Astrocyte (in vitro differentiated cells and primary cell): ENCODE measurements around the gene SEC22A. TPM values are rescaled to one million over a fixed set of nuclear protein-coding genes. Genes with fewer than 3 reads are reported as not detected.

ENCODE experiments used
- DNase-seq: peaks from one replicate; pipeline ENCODE4 v3.0.0-alpha.2; 2010; ENCODE audit warnings: low read depth
- FAIRE-seq: peaks from 2 replicates; lab custom pipeline; 2011; peaks lifted over from hg19 to GRCh38; lab: Jason Lieb, UNC
- H2AFZ ChIP-seq: 2 replicates; pipeline ENCODE4 v1.6.0; 2012; ENCODE audit warnings: low read depth, low read length, inconsistent platforms
- H3K27ac ChIP-seq: 2 replicates; pipeline ENCODE4 v1.5.1; 2011; ENCODE audit warnings: low read depth, low read length, inconsistent platforms
- H3K27me3 ChIP-seq: 2 replicates; pipeline ENCODE4 v1.6.0; 2011; ENCODE audit warnings: low read length, inconsistent platforms; ENCODE audit not compliant: insufficient read depth
- H3K36me3 ChIP-seq: 2 replicates; pipeline ENCODE4 v1.5.1; 2011; ENCODE audit warnings: low read length, inconsistent platforms; ENCODE audit not compliant: insufficient read depth
- H3K4me1 ChIP-seq: 2 replicates; pipeline ENCODE4 v1.5.1; 2011; ENCODE audit warnings: low read length, inconsistent platforms; ENCODE audit not compliant: insufficient read depth
- H3K4me2 ChIP-seq: 2 replicates; pipeline ENCODE4 v1.6.0; 2012; ENCODE audit warnings: low read length, inconsistent platforms
- H3K4me3 ChIP-seq: 2 replicates; pipeline ENCODE4 v1.5.1; 2011; ENCODE audit warnings: low read depth, mild to moderate bottlenecking, low read length, inconsistent platforms; ENCODE audit not compliant: insufficient read depth
- H3K79me2 ChIP-seq: 2 replicates; pipeline ENCODE4 v1.6.0; 2012; ENCODE audit warnings: mild to moderate bottlenecking, low read length, inconsistent platforms; ENCODE audit not compliant: insufficient read depth
- H3K9ac ChIP-seq: 2 replicates; pipeline ENCODE4 v1.6.0; 2012; ENCODE audit warnings: mild to moderate bottlenecking, low read length, inconsistent platforms
- H3K9me3 ChIP-seq: 2 replicates; pipeline ENCODE4 v1.5.1; 2012; ENCODE audit warnings: low read depth, mild to moderate bottlenecking, low read length, inconsistent platforms; ENCODE audit not compliant: insufficient read depth
- H4K20me1 ChIP-seq: 2 replicates; pipeline ENCODE4 v1.6.0; 2012; ENCODE audit warnings: low read length, inconsistent platforms; ENCODE audit not compliant: insufficient read depth
- H3K27ac Mint-ChIP-seq: one replicate; pipeline ENCODE4 v1.8.0; 2021; ENCODE audit warnings: mild to moderate bottlenecking, mixed read lengths; ENCODE audit not compliant: unreplicated experiment
- H3K27me3 Mint-ChIP-seq: one replicate; pipeline ENCODE4 v1.8.0; 2021; ENCODE audit warnings: low read depth, mixed read lengths; ENCODE audit not compliant: unreplicated experiment
- H3K36me3 Mint-ChIP-seq: one replicate; pipeline ENCODE4 v1.8.0; 2021; ENCODE audit warnings: low read depth, mixed read lengths; ENCODE audit not compliant: unreplicated experiment
- H3K4me1 Mint-ChIP-seq: one replicate; pipeline ENCODE4 v1.8.0; 2021; ENCODE audit warnings: low read depth, mixed read lengths; ENCODE audit not compliant: unreplicated experiment
- H3K4me3 Mint-ChIP-seq: one replicate; pipeline ENCODE4 v1.8.0; 2021; ENCODE audit warnings: mild to moderate bottlenecking, moderate library complexity, mixed read lengths; ENCODE audit not compliant: unreplicated experiment
- H3K9me3 Mint-ChIP-seq: one replicate; pipeline ENCODE4 v1.8.0; 2021; ENCODE audit warnings: mild to moderate bottlenecking, mixed read lengths; ENCODE audit not compliant: unreplicated experiment
- CTCF ChIP-seq: IDR thresholded peaks from 2 replicates; pipeline ENCODE4 v1.5.1; 2011; ENCODE audit warnings: low read depth, mild to moderate bottlenecking, inconsistent platforms, low read length, moderate library complexity; ENCODE audit not compliant: insufficient read depth
- EZH2 ChIP-seq: IDR thresholded peaks from 2 replicates; pipeline ENCODE4 v1.6.1; 2012; ENCODE audit warnings: mild to moderate bottlenecking, low read length, inconsistent platforms; ENCODE audit not compliant: insufficient read depth
- total RNA-seq: library from RNA; stranded (reverse); gene quantifications from 2 replicates; pipeline ENCODE4 v1.2.1, GENCODE V29; 2021

Gene SEC22A
- total RNA-seq, 1 donor from 2014 or later: 10.9 TPM

DNA sequence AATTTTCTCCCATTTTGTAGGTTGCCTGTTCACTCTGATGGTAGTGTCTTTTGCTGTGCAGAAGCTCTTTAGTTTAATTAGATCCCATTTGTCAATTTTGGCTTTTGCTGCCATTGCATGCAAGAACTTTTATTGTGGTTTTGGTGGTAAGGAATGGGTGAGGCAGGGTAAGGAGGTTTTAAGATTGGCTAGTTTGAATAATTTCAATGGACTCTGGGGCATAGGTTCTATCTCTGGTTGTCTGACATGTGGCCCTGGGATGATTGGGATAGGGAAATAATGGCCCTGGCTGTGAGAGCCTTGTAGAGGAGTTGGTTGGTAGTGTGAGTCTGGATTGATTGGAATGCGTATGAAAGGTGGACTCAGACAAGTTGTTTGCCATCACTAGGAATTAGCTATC lies 38.0 kb downstream of the SEC22A start:
- H3K4me1 ChIP-seq: no peaks in the 10 kb centered on the region
- H2AFZ ChIP-seq: no peak overlapping the region
- no peak overlapping the region for H3K9ac ChIP-seq
- H3K4me3 ChIP-seq: no peak overlapping the region
- peaks cover 2% of the 10 kb centered on the region for H3K36me3 Mint-ChIP-seq
- FAIRE-seq (no peak), DNase-seq (no peak)
- H3K9me3 Mint-ChIP-seq: no peaks in the 10 kb centered on the region
- H3K27ac Mint-ChIP-seq: no peak overlapping the region
- no peaks in the 10 kb centered on the region for H3K36me3 ChIP-seq
- H3K4me2 ChIP-seq: no peak overlapping the region
- H3K27ac ChIP-seq: no peak overlapping the region
- no peaks in the 10 kb centered on the region for H3K27me3 Mint-ChIP-seq
- no peaks in the 10 kb centered on the region for H3K9me3 ChIP-seq
- TF ChIP-seq CTCF: no peak
- no peak for TF ChIP-seq EZH2
- H3K4me1 Mint-ChIP-seq: peaks cover 23% of the 10 kb centered on the region
- H3K4me3 Mint-ChIP-seq: no peak overlapping the region
- H3K27me3 ChIP-seq: no peaks in the 10 kb centered on the region
- no peaks in the 10 kb centered on the region for H4K20me1 ChIP-seq
- no peaks in the 10 kb centered on the region for H3K79me2 ChIP-seq

GRCh38 chr3:123244128-123244527 lies 42.4 kb downstream of the SEC22A start:
- H3K79me2 ChIP-seq: no peaks in the 10 kb centered on the region
- Mint-ChIP-seq H3K27me3 (no peaks in the 10 kb centered on the region), H3K4me3 (no peak overlapping the region), H3K27ac (no peak overlapping the region), H3K4me1 (peaks cover 26% of the 10 kb centered on the region), H3K9me3 (no peaks in the 10 kb centered on the region), H3K36me3 (peaks cover 7% of the 10 kb centered on the region)
- H3K9me3 ChIP-seq: no peaks in the 10 kb centered on the region
- peaks cover 8% of the 10 kb centered on the region for H4K20me1 ChIP-seq
- H3K36me3 ChIP-seq: peaks cover 6% of the 10 kb centered on the region
- H3K4me3 ChIP-seq: no peak overlapping the region
- H3K9ac ChIP-seq: no peak overlapping the region
- FAIRE-seq (no peak), DNase-seq (no peak)
- no peak overlapping the region for H3K4me2 ChIP-seq
- H3K4me1 ChIP-seq: no peaks in the 10 kb centered on the region
- no peak overlapping the region for H2AFZ ChIP-seq
- no peaks in the 10 kb centered on the region for H3K27me3 ChIP-seq
- H3K27ac ChIP-seq: no peak overlapping the region
- TF ChIP-seq CTCF (no peak), EZH2 (no peak)

- FAIRE-seq (no peak), DNase-seq (no peak)
- H3K36me3 ChIP-seq: peaks cover 6% of the 10 kb centered on the region
Measured at GRCh38 chr3:123246866-123247265, 45.1 kb downstream of the SEC22A start.

More at GRCh38 chr3:123246866-123247265, 45.1 kb downstream of the SEC22A start:
- H3K4me3 Mint-ChIP-seq: no peak overlapping the region
- no peak overlapping the region for H3K27ac ChIP-seq
- no peaks in the 10 kb centered on the region for H3K27me3 ChIP-seq
- peaks cover 17% of the 10 kb centered on the region for H3K4me1 Mint-ChIP-seq
- no peaks in the 10 kb centered on the region for H3K27me3 Mint-ChIP-seq
- no peak overlapping the region for H3K4me2 ChIP-seq
- no peaks in the 10 kb centered on the region for H3K79me2 ChIP-seq
- TF ChIP-seq EZH2 (no peak), CTCF (no peak)
- H3K9ac ChIP-seq: no peak overlapping the region
- H3K4me1 ChIP-seq: no peaks in the 10 kb centered on the region
- H3K36me3 Mint-ChIP-seq: peaks cover 7% of the 10 kb centered on the region
- H3K27ac Mint-ChIP-seq: no peak overlapping the region
- no peak overlapping the region for H2AFZ ChIP-seq
- no peak overlapping the region for H3K4me3 ChIP-seq
- H3K9me3 Mint-ChIP-seq: no peaks in the 10 kb centered on the region
- peaks cover 8% of the 10 kb centered on the region for H4K20me1 ChIP-seq
- no peaks in the 10 kb centered on the region for H3K9me3 ChIP-seq
